ENCODE data around the gene SLC35A5. TPM values are rescaled to one million over a fixed set of nuclear protein-coding genes. Genes with fewer than 3 reads are reported as not detected.

The SLC35A5 gene
- total and polyA plus RNA-seq, 2 of the 13 experiments (the other 11 are each of a cell fraction or from before 2014, with no cell fraction given): 15.5 to 26.5 TPM

- no peak for FAIRE-seq
These were observed 10.9 kb downstream of the SLC35A5 start for GRCh38 chr3:112572701-112573100.

GRCh38 chr3:112579232-112579631 is 17.4 kb downstream of the SLC35A5 start:
- H3K4me3 ChIP-seq (replicated peaks in 1 of 3; ENCODE audit: insufficient read depth in 1 of 3, low read depth in 2 of 3, low read length in 3 of 3): no peak overlapping the region
- H3K27ac ChIP-seq (ENCODE audit: extremely low read length, insufficient read depth, low read length): no peak overlapping the region
- no peak overlapping the region for H3K9ac ChIP-seq (ENCODE audit: insufficient read depth, low read depth, low read length)
- peaks cover 1 to 16% of the 10 kb centered on the region in 2 experiments; a peak in 3 of 5 replicates for H3K36me3 ChIP-seq (replicated peaks in 1 of 2; ENCODE audit: control insufficient read depth in 1 of 2, insufficient read depth in 2 of 2, low read length in 2 of 2)
- H3K9me3 ChIP-seq (ENCODE audit: low read length): no peaks in the 10 kb centered on the region
- intact Hi-C loops (cut with micrococcal nuclease; ENCODE audit: unreplicated experiment) (no loop called here), in situ Hi-C loops (cut with HindIII; ENCODE audit: extremely low pct_ligation_motif_present, low pct_unique_long_range_greater_than_20kb) (no loop called here)
- BruUV-seq (replicated peaks): no TSS peak
- ATAC-seq (no peak), FAIRE-seq (no peak), DNase-seq (ENCODE audit: low spot score) (no peak)
- H3K79me2 ChIP-seq (ENCODE audit: insufficient read depth, low read length): no peaks in the 10 kb centered on the region
- H4K20me1 ChIP-seq (ENCODE audit: insufficient read depth, low read length): no peaks in the 10 kb centered on the region
- no peak overlapping the region for H2AFZ ChIP-seq (ENCODE audit: low read length)
- no peak for TF ChIP-seq MIER2 (CRISPR knock-in tag; IDR thresholded peaks at IDR 0.05)
- TF ChIP-seq KMT2A (CRISPR knock-in tag; IDR thresholded peaks at IDR 0.05): no peak
- no peak for TF ChIP-seq ZNF589 (CRISPR knock-in tag; conservative IDR thresholded peaks at IDR 0.05)
- TF ChIP-seq KDM5B (CRISPR knock-in tag; IDR thresholded peaks at IDR 0.05; ENCODE audit: borderline replicate concordance): no peak
- no peak for TF ChIP-seq POLR2AphosphoS2 (IDR thresholded peaks at IDR 0.05; ENCODE audit: low read depth, low read length)
- TF ChIP-seq ZNF331 (CRISPR knock-in tag; IDR thresholded peaks at IDR 0.05): no peak
- TF ChIP-seq KLF15 (CRISPR knock-in tag; IDR thresholded peaks at IDR 0.05; ENCODE audit: borderline replicate concordance): no peak
- no peak for TF ChIP-seq SMARCE1 (IDR thresholded peaks at IDR 0.05; ENCODE audit: borderline replicate concordance)
- no peak for TF ChIP-seq HNF1A (IDR thresholded peaks at IDR 0.05; ENCODE audit: low read depth)
- TF ChIP-seq HNF1A (CRISPR knock-in tag; IDR thresholded peaks at IDR 0.05; ENCODE audit: borderline replicate concordance): no peak
- H3K4me1 ChIP-seq (ENCODE audit: insufficient read depth, low read length): no peaks in the 10 kb centered on the region
- H3K27me3 ChIP-seq (ENCODE audit: control insufficient read depth in 1 of 2, insufficient read depth in 2 of 2, low read length in 2 of 2): no peaks in the 10 kb centered on the region
- 93% methylated on average over 3 of the region's 3 CpGs for WGBS (ENCODE audit: low lambda C conversion rate)
- ChIA-PET POLR2A (no interaction called here), CTCF (ENCODE audit: low intra/inter-chr PET ratio, low total read pairs) (no interaction called here)
- no peak overlapping the region for H3K4me2 ChIP-seq (ENCODE audit: low read depth, low read length)

More at GRCh38 chr3:112572701-112573100, 10.9 kb downstream of the SLC35A5 start:
- Histone ChIP-seq H2AFZ (ENCODE audit: low read length) (no peak overlapping the region), H3K27ac (ENCODE audit: extremely low read length, insufficient read depth, low read length) (no peak overlapping the region), H3K4me2 (ENCODE audit: low read depth, low read length) (no peak overlapping the region), H3K9ac (ENCODE audit: insufficient read depth, low read depth, low read length) (no peak overlapping the region), H4K20me1 (ENCODE audit: insufficient read depth, low read length) (no peaks in the 10 kb centered on the region), H3K9me3 (ENCODE audit: low read length) (no peaks in the 10 kb centered on the region), H3K4me3 (replicated peaks in 1 of 3; ENCODE audit: insufficient read depth in 1 of 3, low read depth in 2 of 3, low read length in 3 of 3) (no peak overlapping the region), H3K4me1 (ENCODE audit: insufficient read depth, low read length) (no peaks in the 10 kb centered on the region), H3K27me3 (ENCODE audit: control insufficient read depth in 1 of 2, insufficient read depth in 2 of 2, low read length in 2 of 2) (no peaks in the 10 kb centered on the region), H3K36me3 (replicated peaks in 1 of 2; ENCODE audit: control insufficient read depth in 1 of 2, insufficient read depth in 2 of 2, low read length in 2 of 2) (peaks cover 0 to 13% of the 10 kb centered on the region in 2 experiments; a peak in 3 of 5 replicates), H3K79me2 (ENCODE audit: insufficient read depth, low read length) (no peaks in the 10 kb centered on the region)
- DNase-seq (ENCODE audit: low spot score): no peak
- ChIA-PET CTCF (ENCODE audit: low intra/inter-chr PET ratio, low total read pairs) (no interaction called here), POLR2A (no interaction called here)
- intact Hi-C loops (cut with micrococcal nuclease; ENCODE audit: unreplicated experiment): no loop called here
- BruUV-seq (replicated peaks): no TSS peak
- 100% methylated on average over 1 of the region's 1 CpG for WGBS (ENCODE audit: low lambda C conversion rate)
- TF ChIP-seq RELA (CRISPR knock-in tag; IDR thresholded peaks at IDR 0.05): no peak
- TF ChIP-seq SRSF9 (IDR thresholded peaks at IDR 0.05; ENCODE audit: borderline replicate concordance, insufficient read depth, low read depth, low read length, poor library complexity, severe bottlenecking): no peak
- TF ChIP-seq ZFP1 (CRISPR knock-in tag; IDR thresholded peaks at IDR 0.05): no peak
- no peak for TF ChIP-seq NFIC (IDR thresholded peaks at IDR 0.05; ENCODE audit: low read length)
- no peak for TF ChIP-seq ESRRA (CRISPR knock-in tag; IDR thresholded peaks at IDR 0.05; ENCODE audit: low read depth)
- TF ChIP-seq ZNF274 (CRISPR knock-in tag; IDR thresholded peaks at IDR 0.05): no peak
- ATAC-seq: no peak
- in situ Hi-C loops (cut with HindIII; ENCODE audit: extremely low pct_ligation_motif_present, low pct_unique_long_range_greater_than_20kb): no loop called here

Data from HepG2 (cell line).